NOMO-1 treated with DMSO at 0.1 percent for 48 hours (cell line): Measurements from ENCODE around the gene CLINT1.

Source experiments
- DNase-seq: peaks from one replicate; lab custom pipeline; 2025; ENCODE audit not compliant: unreplicated experiment; lab: John Stamatoyannopoulos, UW

The CLINT1 gene

DNA sequence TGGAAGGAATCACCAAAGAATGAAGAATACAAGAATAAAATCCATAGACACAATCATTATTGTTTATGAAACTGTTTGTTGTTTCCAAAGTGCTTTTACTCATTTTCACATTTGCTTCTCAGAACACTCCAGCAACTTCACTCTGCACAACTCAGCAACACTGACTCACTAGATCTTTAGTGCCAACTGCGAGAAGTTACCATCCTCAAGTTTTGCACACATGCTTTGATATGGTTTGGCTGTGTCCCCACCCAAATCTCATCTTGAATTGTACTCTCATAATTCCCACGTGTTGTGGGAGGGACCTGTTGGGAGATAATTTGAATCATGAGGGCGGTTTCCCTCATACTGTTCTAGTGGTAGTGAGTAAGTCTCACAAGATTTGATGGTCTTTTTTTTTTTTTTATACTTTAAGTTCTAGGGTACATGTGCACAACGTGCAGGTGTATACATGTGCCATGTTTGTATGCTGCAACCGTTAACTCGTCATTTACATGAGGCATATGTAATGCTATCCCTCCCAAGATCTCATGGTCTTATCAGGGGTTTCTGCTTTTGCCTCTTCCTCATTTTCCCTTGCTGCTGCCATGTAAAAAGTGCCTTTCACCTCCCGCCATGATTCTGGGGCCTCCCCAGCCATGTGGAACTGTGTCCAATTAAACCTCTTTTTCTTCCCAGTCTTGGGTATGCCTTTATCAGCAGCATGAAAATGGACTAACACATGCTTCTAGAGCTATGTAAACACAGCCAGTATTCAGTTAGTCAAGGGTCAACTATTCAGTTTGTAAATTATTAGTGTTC is 36.9 kb downstream of the CLINT1 start:
- no peak for DNase-seq

GRCh38 chr5:157821405-157821804 is 37.5 kb downstream of the CLINT1 start:
- DNase-seq = no peak

DNA sequence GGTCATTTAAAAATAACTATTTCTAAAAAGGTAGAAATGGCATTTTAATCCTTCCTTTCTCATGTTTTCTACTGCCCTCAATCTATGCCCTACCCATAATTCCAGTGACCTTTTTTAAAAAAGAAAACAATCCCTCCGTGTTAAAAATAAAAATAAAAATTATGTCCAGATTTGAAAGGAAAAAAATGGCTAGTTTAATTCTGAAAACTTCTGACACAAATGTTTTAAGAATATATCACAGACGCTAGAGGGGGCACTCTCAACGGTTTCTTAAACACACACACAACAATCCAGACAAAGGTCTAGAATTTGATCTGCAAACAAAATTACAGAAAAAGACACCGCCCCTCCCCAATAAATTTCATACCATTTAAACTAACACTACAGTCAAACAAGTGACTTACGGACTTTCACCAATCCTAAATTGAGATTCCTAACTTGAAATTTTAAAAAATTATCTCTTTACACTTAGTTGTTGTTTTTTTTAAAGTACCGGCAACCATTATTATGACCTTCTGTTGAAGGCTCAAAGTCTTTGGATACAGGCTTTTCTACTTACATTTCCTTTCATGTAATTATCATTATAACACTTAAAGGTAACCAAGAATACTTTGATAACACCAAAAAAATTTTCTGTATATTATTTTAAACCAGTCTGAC is 38.2 kb downstream of the CLINT1 start:
- peak; percentile 25 for DNase-seq

DNA sequence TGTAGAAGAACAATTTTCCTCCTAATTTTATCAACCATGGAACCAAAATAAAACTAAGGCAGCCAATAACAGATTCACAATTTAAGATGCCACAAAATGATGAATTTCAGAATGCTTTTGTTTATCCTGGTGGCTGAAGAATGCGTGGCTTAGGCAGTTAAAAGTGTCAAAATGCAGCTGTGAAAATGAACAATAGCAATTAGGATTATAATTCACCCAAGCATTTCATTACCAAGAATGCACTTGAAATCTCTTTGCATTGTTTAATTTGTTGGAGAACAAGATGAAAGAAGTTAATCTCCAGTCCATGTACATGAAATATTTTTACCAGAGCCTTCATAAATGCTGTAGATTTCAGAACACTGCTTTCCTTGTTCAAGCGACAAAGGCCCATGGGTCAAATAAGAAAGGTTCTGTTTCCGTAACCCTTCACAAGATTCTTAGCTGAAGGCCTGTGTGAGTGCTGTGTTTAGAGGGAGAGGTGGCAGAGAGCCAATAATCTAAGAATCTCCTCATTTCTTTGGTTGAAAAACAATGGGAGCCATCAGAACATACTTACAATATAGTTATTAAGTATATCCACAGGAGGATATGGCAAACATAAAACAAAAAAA is 39.3 kb downstream of the CLINT1 start:
- no peak for DNase-seq

- DNase-seq = no peak
These were observed 40.6 kb downstream of the CLINT1 start for GRCh38 chr5:157818368-157818767.

- DNase-seq = no peak
These were observed 41.0 kb downstream of the CLINT1 start for GRCh38 chr5:157817928-157818327.

DNA sequence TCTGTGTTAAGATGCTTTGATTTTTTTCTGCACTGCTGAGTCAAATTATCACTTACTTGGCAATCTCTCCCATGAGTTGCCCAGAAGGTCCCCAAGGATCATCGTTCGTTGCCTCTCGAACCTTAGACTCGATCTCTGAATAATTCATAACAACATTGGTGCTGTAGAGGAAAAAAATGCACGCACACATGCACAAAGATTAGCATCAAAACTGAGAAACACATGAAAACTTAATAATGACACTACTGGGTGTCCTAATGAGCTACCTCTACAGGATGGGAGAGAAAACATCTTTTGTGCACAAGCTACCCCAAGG is 41.6 kb downstream of the CLINT1 start:
- no peak for DNase-seq

GRCh38 chr5:157816682-157817386 is 42.1 kb downstream of the CLINT1 start:
- peak; percentile 50 for DNase-seq

DNA sequence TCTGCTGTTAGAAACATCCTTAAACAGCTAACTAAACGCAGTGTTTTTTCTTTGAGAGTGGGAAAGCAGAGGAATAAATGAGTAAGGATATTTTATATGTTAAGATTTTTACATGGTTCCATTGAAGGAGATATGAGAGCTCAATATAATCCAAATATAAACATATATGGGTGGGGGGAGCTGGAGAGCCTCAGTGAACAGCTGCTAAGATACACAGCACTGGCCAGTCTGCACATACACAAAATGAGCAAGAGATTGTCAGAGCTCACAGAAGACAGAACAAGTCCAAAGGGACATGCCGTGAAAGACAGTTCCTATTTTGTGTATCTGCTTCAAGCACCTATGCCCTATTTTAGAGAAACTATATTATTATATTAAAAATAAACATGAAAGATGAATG is 46.9 kb downstream of the CLINT1 start:
- DNase-seq = no peak

DNA sequence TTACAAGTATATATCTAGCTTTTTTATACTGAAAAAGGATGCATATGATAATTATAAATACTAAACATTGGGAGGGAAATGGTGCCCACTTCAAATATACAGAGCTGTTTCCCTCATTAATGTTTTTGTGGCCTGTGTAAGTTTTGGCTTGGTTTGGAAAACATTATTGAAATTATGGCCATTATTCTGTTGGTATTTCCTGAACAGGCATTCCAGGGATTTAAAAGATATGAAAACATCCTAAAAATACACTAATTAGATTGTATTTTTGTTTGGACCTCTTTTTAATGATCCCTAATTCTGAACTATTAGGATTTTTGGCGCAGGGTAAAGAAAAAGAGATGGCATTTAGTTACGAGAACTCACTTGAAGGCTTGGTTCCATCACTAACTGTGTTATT is 50.9 kb downstream of the CLINT1 start:
- DNase-seq = no peak

- DNase-seq = no peak
These were observed 56.2 kb downstream of the CLINT1 start for GRCh38 chr5:157802736-157803135.

- DNase-seq = no peak
These were observed 58.8 kb downstream of the CLINT1 start for GRCh38 chr5:157800137-157800536.

DNA sequence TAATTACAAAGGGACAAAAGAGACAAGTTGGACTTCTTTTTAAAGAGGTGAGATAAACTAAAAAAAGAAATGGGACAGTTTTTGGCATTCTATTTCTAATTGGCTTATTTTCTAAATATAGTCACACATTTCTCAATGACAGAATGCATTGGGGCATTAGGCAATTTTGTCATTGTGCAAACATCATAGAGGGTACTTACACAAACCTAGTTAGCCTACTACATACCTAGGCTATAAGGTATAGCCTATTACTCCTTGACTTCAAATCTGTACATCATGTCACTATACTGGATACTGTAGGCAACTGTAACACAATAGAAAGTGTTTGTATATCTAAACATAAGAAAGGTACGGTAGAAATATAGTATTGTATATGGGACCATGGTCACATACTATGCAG is 59.4 kb downstream of the CLINT1 start:
- peak; percentile 45 for DNase-seq

GRCh38 chr5:157793301-157793700 is 65.6 kb downstream of the CLINT1 start:
- DNase-seq = no peak

DNA sequence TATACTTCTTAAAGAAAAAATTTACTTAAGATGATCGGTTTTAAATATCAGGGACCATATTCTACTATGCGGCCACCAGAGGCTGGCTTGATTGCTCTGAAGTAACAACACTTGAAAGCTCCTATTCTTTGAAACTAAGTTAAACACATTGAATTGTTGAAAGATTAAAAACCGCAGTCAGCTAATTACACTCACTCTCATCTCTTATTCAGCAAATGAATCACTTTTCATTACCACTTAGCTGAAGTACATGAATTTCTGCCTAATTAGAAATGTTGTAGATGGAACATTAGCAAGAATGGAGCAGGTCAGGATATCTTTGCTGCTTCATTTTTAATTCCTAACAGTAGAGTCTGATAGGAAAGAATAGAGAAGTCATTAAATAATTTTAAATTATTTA is 73.1 kb downstream of the CLINT1 start:
- DNase-seq = no peak

DNA sequence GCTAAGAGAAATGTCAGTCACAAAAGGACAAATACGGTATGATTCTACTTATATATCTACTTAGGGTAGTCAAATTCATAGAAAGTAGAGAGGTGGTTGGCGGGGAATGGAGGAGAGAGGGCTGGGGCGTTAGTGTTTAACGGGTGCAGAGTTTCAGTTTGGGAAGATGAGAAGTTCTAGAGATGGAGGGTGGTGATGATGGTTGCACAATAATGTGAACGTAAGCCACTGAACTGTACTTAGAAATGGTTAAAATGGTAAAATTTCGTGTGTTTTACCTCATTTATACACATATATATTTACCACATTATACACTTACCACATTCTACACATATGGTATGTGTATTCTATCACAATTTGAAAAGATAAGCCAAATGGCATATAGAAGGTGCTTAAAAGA is 79.7 kb downstream of the CLINT1 start:
- DNase-seq = no peak

DNA sequence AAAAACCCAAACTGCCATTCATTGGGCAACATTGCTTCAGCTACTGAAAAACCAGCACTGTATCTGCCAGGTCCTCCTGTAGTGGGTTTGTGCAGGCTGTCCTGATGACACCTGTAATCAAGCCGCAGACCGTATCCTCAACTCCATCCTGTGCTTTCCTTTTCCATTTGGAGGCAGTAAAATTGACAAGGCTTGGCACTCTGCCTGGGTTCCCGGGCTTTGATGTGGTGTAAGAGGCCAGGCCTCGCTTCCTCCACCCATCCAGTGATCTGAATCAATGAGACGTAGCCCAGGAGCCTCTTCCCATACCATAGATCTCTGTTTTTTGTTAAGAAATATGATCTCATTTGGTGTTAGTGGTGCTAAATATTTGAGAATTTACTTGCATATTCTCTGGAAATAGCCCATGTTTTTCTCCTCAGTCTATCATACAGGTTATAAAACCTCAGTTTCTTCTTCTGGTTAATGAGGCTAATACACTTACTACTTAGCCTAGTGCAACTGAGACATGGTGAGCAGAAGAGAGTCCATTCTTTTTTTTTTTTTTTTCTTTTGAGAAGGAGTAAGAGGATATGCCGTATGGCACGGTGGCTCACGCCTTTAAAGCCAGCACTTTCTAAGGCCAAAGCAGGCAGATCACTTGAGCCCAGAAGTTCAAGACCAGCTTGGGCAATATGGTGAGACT is 80.7 kb downstream of the CLINT1 start:
- DNase-seq = no peak

- DNase-seq = no peak
These were observed 86.8 kb downstream of the CLINT1 start for GRCh38 chr5:157772127-157772526.

DNA sequence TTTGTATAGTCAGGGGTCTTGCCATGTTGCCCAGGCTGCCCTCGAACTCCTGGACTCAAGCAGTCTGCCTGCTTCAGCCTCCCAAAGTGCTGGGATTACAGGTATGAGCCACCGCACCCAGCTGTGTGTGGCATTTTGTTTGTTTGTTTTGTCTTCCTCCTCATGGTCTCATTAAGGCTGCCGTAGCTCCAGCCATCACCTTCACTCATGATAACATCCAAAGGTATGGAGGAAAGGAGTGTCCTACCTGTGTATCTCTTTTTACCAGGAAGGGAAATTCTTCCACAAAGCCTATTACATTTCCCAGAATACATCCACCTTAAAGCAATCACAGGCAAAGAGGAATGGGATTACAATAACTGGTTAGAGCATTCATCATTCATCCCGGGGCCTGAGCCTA is 88.3 kb downstream of the CLINT1 start:
- DNase-seq = no peak

GRCh38 chr5:157767689-157768088 is 91.3 kb downstream of the CLINT1 start:
- DNase-seq = no peak

GRCh38 chr5:157766902-157767301 is 92.0 kb downstream of the CLINT1 start:
- DNase-seq = no peak
